Measurements from ENCODE around the gene AP2A1.

The AP2A1 gene

DNA sequence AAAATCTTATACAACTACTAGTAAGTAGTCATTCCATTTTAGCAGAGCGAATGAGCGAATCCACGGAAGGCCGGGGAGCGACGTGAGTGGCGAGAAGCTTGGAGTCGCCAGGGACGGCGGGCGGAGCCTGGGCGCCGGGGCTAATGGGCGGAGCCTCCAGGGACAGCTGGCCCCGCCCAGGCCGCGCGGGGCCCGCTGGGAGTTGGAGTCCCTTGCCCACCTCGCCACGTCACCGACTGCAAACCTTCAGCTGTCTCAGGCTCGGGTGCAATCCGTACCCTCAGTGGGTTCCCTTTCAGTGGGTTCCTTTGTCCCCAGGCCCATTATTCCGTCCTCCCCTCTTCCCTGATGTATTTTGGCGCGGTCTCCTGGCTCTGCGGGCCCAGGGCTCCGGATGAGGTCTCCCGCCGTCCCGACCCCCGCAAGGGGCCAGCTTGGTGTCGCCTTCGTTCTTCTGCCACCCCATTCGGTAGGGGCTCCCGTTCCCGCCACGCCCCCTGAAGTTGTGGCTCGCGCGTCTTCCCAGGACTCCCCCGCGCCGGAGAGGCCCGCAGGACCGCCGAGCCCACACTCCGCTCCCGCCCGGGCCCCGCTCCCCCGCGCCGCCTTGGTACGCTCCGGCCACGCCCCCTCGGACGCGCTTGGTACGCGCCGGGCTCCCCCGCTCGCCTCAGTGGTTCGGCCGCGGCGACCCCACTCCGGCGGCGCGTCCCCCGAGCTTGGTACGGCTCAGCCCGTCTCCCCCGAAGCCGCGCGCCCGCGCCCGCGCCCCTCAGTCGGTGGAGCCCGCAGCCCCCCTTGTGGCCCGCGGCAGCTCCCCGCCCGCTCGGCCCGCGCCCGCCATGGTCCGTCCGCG lies 83.9 kb downstream of the AP2A1 start, which contains the start of gene PTOV1:
PTOV1 (plus strand) TSS at position 673 of the 856 bp plus-strand sequence.
- H3K9ac ChIP-seq (ENCODE audit: low read length), result peak within 1 kb of the TSS; percentile 98
- DNase-seq, result peak; percentile 94
- H3K23ac ChIP-seq (ENCODE audit: low read length in 2 of 2), result peak within 1 kb of the TSS in 1 of 2 experiments; percentile 91

DNA sequence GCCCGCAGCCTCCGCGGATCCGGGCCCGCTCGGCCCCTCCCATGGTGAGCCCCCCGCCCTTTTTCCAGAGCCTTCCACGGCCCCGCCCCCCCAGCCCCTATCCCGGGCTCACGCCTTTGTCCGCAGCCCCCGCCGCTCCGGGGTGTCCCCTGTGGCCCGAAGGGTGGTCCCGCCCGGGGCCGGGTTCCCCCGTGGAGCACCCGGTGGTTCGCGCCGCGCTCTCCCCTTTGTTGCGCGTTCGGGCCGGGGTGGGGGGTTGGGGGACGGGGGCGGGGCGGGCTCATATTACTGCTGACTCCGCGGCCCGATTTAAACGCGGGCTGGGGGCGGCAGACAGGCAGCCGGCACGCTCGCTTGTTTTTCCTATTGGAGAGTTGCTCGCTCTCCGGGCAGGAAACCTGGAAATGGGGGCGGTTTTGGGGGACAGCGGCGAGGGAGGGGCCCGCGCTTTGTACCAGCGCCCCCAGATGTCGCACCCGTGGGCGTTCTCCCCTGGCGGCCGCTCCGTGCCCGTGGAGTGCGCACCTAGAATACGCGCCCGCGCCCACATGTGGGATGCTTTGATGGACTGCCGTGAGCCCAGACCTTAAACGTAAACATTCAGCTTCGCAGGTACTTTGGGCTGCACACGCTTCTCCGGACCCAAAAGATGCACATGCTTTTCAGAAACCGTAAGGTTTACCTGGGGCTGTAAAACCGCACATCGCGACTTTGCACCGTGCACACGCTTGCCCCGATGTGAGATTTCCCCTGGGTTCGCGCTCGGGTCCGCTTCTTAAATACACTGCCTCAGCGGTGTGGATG lies 84.9 kb downstream of the AP2A1 start:
- Histone ChIP-seq H3K27ac (ENCODE audit: low read length, poor library complexity, severe bottlenecking) (no peak overlapping the region), H2AK5ac (ENCODE audit: low read length, severe bottlenecking) (no peak overlapping the region), H2BK12ac (ENCODE audit: low read length in 2 of 2) (no peak overlapping the region), H4K8ac (ENCODE audit: low read length) (peak overlapping the region; percentile 80), H3K4ac (ENCODE audit: low read depth in 1 of 2, low read length in 2 of 2) (peak overlapping the region in 1 of 2 experiments; percentile 95), H3K79me1 (replicated peaks; ENCODE audit: low read length, poor library complexity, severe bottlenecking) (peaks cover 18% of the 10 kb centered on the region), H3K4me1 (ENCODE audit: control insufficient read depth, insufficient read depth, low read depth, low read length) (peaks cover 33% of the 10 kb centered on the region), H3K36me3 (ENCODE audit: control insufficient read depth in 1 of 2, insufficient read depth in 2 of 2, low read depth in 1 of 2, low read length in 2 of 2) (peaks cover 19 to 25% of the 10 kb centered on the region in 2 experiments), H4K91ac (ENCODE audit: low read length) (peak overlapping the region; percentile 72), H2BK120ac (ENCODE audit: low read depth, low read length) (peak overlapping the region; percentile 88), H3K4me2 (ENCODE audit: low read length, poor library complexity, severe bottlenecking) (peak overlapping the region; percentile 86), H2AFZ (ENCODE audit: low read depth, low read length) (no peak overlapping the region), H3K4me3 (ENCODE audit: insufficient read depth in 1 of 2, low read depth in 1 of 2, low read length in 2 of 2) (peak overlapping the region; percentile 87 to 91), H3K9ac (ENCODE audit: low read length) (peak overlapping the region; percentile 98), H2BK15ac (ENCODE audit: low read depth, poor library complexity, severe bottlenecking) (peak overlapping the region; percentile 94), H3K27me3 (ENCODE audit: control insufficient read depth in 1 of 2, insufficient read depth in 1 of 2, low read length in 2 of 2) (no peaks in the 10 kb centered on the region), H3K18ac (ENCODE audit: low read depth in 1 of 2, low read length in 2 of 2) (peak overlapping the region; percentile 79 to 97), H2BK5ac (ENCODE audit: low read depth, low read length, poor library complexity, severe bottlenecking) (peak overlapping the region; percentile 35), H3K23ac (ENCODE audit: low read length in 2 of 2) (peak overlapping the region in 1 of 2 experiments; percentile 63), H3K14ac (ENCODE audit: low read length in 2 of 2) (peak overlapping the region in 1 of 2 experiments; percentile 36), H3K9me3 (ENCODE audit: control insufficient read depth, low read length) (no peaks in the 10 kb centered on the region)
- DNase-seq, result no peak
- WGBS, result 4% methylated on average over 49 of the region's 78 CpGs

More for the DNA sequence above, 83.9 kb downstream of the AP2A1 start, which contains the start of gene PTOV1:
- H3K36me3 ChIP-seq (ENCODE audit: control insufficient read depth in 1 of 2, insufficient read depth in 2 of 2, low read depth in 1 of 2, low read length in 2 of 2), result peaks cover 12 to 15% of the 10 kb centered on the region in 2 experiments
- H3K4ac ChIP-seq (ENCODE audit: low read depth in 1 of 2, low read length in 2 of 2), result peak within 1 kb of the TSS; percentile 83 to 95
- H3K4me3 ChIP-seq (ENCODE audit: insufficient read depth in 1 of 2, low read depth in 1 of 2, low read length in 2 of 2), result peak within 1 kb of the TSS; percentile 87 to 91
- peak within 1 kb of the TSS; percentile 88 for H2BK5ac ChIP-seq (ENCODE audit: low read depth, low read length, poor library complexity, severe bottlenecking)
- H3K18ac ChIP-seq (ENCODE audit: low read depth in 1 of 2, low read length in 2 of 2), result peak within 1 kb of the TSS; percentile 93 to 97
- H3K27ac ChIP-seq (ENCODE audit: low read length, poor library complexity, severe bottlenecking), result peak within 1 kb of the TSS; percentile 97
- H2AK5ac ChIP-seq (ENCODE audit: low read length, severe bottlenecking), result peak within 1 kb of the TSS; percentile 3
- peak within 1 kb of the TSS in 1 of 2 experiments; percentile 93 for H3K14ac ChIP-seq (ENCODE audit: low read length in 2 of 2)
- H2AFZ ChIP-seq (ENCODE audit: low read depth, low read length), result no peak within 1 kb of the TSS
- H4K8ac ChIP-seq (ENCODE audit: low read length), result peak within 1 kb of the TSS; percentile 92
- H3K4me1 ChIP-seq (ENCODE audit: control insufficient read depth, insufficient read depth, low read depth, low read length), result peaks cover 30% of the 10 kb centered on the region
- WGBS, result 1% methylated on average over 79 of the region's 98 CpGs
- peak within 1 kb of the TSS; percentile 86 for H3K4me2 ChIP-seq (ENCODE audit: low read length, poor library complexity, severe bottlenecking)
- H3K27me3 ChIP-seq (ENCODE audit: control insufficient read depth in 1 of 2, insufficient read depth in 1 of 2, low read length in 2 of 2), result no peaks in the 10 kb centered on the region
- peak within 1 kb of the TSS; percentile 95 for H4K91ac ChIP-seq (ENCODE audit: low read length)
- H3K79me1 ChIP-seq (replicated peaks; ENCODE audit: low read length, poor library complexity, severe bottlenecking), result peaks cover 15% of the 10 kb centered on the region
- no peak within 1 kb of the TSS for H2BK12ac ChIP-seq (ENCODE audit: low read length in 2 of 2)
- H2BK120ac ChIP-seq (ENCODE audit: low read depth, low read length), result peak within 1 kb of the TSS; percentile 88
- H2BK15ac ChIP-seq (ENCODE audit: low read depth, poor library complexity, severe bottlenecking), result peak within 1 kb of the TSS; percentile 94
- H3K9me3 ChIP-seq (ENCODE audit: control insufficient read depth, low read length), result no peaks in the 10 kb centered on the region

DNA sequence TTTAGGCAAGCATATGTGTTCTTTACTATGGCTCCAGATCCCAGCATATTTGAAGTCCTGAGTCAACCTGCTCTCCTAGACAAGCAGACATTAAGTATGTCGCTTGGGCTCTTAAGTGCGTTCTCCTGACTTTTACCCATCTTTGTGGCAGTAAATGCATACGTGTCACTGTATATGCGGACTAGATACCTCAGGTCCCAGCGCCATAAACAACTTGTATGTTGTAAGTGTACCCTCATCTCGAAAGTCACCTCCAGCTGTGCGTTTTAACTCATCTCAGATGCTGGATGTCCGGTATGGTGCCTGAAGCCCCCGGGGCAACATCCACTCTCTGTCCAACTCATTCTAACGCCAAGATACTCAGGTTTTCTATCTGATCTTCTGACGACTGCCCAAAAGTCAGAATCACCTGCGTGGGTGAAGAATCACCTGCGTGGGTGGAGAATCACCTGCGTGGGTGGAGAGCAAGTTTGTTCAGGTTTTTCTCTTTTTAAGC lies 85.9 kb downstream of the AP2A1 start:
- H3K36me3 ChIP-seq (ENCODE audit: control insufficient read depth in 1 of 2, insufficient read depth in 2 of 2, low read depth in 1 of 2, low read length in 2 of 2), result peaks cover 28 to 35% of the 10 kb centered on the region in 2 experiments
- no peak overlapping the region for H2AFZ ChIP-seq (ENCODE audit: low read depth, low read length)
- H3K4me1 ChIP-seq (ENCODE audit: control insufficient read depth, insufficient read depth, low read depth, low read length), result peaks cover 37% of the 10 kb centered on the region
- H3K23ac ChIP-seq (ENCODE audit: low read length in 2 of 2), result peak overlapping the region in 1 of 2 experiments; percentile 81
- no peak overlapping the region for H3K4ac ChIP-seq (ENCODE audit: low read depth in 1 of 2, low read length in 2 of 2)
- H2BK5ac ChIP-seq (ENCODE audit: low read depth, low read length, poor library complexity, severe bottlenecking), result no peak overlapping the region
- H3K18ac ChIP-seq (ENCODE audit: low read depth in 1 of 2, low read length in 2 of 2), result no peak overlapping the region
- H3K79me1 ChIP-seq (replicated peaks; ENCODE audit: low read length, poor library complexity, severe bottlenecking), result peaks cover 16% of the 10 kb centered on the region
- no peak overlapping the region for H2AK5ac ChIP-seq (ENCODE audit: low read length, severe bottlenecking)
- H3K4me3 ChIP-seq (ENCODE audit: insufficient read depth in 1 of 2, low read depth in 1 of 2, low read length in 2 of 2), result peak overlapping the region in 1 of 2 experiments; percentile 91
- no peak overlapping the region for H4K91ac ChIP-seq (ENCODE audit: low read length)
- H2BK12ac ChIP-seq (ENCODE audit: low read length in 2 of 2), result no peak overlapping the region
- no peak overlapping the region for H4K8ac ChIP-seq (ENCODE audit: low read length)
- H2BK15ac ChIP-seq (ENCODE audit: low read depth, poor library complexity, severe bottlenecking), result no peak overlapping the region
- no peak for DNase-seq
- no peaks in the 10 kb centered on the region for H3K9me3 ChIP-seq (ENCODE audit: control insufficient read depth, low read length)
- 88% methylated on average over 13 of the region's 14 CpGs for WGBS
- H3K27ac ChIP-seq (ENCODE audit: low read length, poor library complexity, severe bottlenecking), result no peak overlapping the region
- H2BK120ac ChIP-seq (ENCODE audit: low read depth, low read length), result no peak overlapping the region
- peak overlapping the region; percentile 86 for H3K4me2 ChIP-seq (ENCODE audit: low read length, poor library complexity, severe bottlenecking)
- H3K9ac ChIP-seq (ENCODE audit: low read length), result peak overlapping the region; percentile 78
- no peaks in the 10 kb centered on the region for H3K27me3 ChIP-seq (ENCODE audit: control insufficient read depth in 1 of 2, insufficient read depth in 1 of 2, low read length in 2 of 2)
- H3K14ac ChIP-seq (ENCODE audit: low read length in 2 of 2), result no peak overlapping the region

All from mesenchymal stem cell (in vitro differentiated cells and primary cell).